Measurements from ENCODE around the gene ZBTB7C. TPM values are rescaled to one million over a fixed set of nuclear protein-coding genes. Genes with fewer than 3 reads are reported as not detected.

ZBTB7C gene
- total RNA-seq, 2 donors from 2014 or later: 25.1 to 36.4 TPM

DNA sequence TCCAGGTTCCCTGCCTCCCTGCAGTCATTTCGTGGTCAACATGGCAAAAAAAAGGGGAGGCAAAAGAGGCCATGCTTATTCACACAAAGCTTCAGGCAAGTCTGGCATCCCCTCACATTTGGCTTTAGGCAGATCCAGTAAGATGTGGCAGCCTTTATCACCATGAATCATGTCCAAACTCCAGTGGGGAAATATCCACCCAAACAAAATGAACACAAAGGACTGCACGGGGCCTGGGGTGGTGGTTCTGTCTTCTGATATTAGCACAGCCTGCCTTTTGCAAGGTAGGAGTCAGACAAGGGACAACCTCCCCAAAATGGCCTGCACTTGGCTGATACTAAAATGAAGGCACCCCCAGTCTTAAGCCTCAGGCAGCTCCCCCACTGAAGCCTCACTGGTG is 129.9 kb downstream of the ZBTB7C start:
- intact Hi-C loops (cut with DNase I): no loop called here
- Histone ChIP-seq H3K9me3 (no peaks in the 10 kb centered on the region), H3K4me3 (no peak overlapping the region), H3K36me3 (no peaks in the 10 kb centered on the region), H3K9ac (ENCODE audit: low read depth in 2 of 2, low read length in 2 of 2) (no peak overlapping the region), H3K27ac (no peak overlapping the region), H3K4me1 (no peaks in the 10 kb centered on the region), H3K27me3 (no peaks in the 10 kb centered on the region)
- no peak for DNase-seq
- TF ChIP-seq, protein P1, sequence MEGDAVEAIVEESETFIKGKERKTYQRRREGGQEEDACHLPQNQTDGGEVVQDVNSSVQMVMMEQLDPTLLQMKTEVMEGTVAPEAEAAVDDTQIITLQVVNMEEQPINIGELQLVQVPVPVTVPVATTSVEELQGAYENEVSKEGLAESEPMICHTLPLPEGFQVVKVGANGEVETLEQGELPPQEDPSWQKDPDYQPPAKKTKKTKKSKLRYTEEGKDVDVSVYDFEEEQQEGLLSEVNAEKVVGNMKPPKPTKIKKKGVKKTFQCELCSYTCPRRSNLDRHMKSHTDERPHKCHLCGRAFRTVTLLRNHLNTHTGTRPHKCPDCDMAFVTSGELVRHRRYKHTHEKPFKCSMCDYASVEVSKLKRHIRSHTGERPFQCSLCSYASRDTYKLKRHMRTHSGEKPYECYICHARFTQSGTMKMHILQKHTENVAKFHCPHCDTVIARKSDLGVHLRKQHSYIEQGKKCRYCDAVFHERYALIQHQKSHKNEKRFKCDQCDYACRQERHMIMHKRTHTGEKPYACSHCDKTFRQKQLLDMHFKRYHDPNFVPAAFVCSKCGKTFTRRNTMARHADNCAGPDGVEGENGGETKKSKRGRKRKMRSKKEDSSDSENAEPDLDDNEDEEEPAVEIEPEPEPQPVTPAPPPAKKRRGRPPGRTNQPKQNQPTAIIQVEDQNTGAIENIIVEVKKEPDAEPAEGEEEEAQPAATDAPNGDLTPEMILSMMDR (IDR thresholded peaks at IDR 0.05): no peak

DNA sequence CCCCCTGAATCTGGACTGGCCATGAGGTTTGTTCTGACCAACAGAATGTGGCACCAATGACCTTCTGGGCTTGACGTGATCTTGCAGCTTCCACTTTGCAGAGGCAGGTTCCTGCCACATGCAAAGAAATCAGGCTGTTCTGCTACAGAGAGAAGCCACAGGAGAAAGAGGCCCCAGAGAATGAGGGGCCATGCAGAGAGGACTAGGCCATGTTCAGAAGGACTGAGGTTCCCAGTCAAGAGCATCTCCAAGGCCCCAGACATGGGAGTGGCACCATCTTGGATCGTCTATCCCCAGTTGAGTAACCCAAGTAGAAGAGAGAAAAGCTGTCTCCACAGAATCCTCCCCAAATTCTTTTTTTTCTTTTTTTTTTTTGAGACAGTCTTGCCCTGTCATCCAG is 131.1 kb downstream of the ZBTB7C start:
- no peaks in the 10 kb centered on the region for H3K4me1 ChIP-seq
- H3K9ac ChIP-seq (ENCODE audit: low read depth in 2 of 2, low read length in 2 of 2): no peak overlapping the region
- no peak overlapping the region for H3K4me3 ChIP-seq
- no peaks in the 10 kb centered on the region for H3K36me3 ChIP-seq
- H3K27me3 ChIP-seq: no peaks in the 10 kb centered on the region
- TF ChIP-seq, protein P1 (IDR thresholded peaks at IDR 0.05): no peak
- intact Hi-C loops (cut with DNase I): no loop called here
- DNase-seq: no peak
- no peaks in the 10 kb centered on the region for H3K9me3 ChIP-seq
- no peak overlapping the region for H3K27ac ChIP-seq

- TF ChIP-seq, protein P1 (IDR thresholded peaks at IDR 0.05): no peak
- no peaks in the 10 kb centered on the region for H3K27me3 ChIP-seq
- H3K9me3 ChIP-seq: no peaks in the 10 kb centered on the region
- no peaks in the 10 kb centered on the region for H3K4me1 ChIP-seq
- no peak overlapping the region for H3K27ac ChIP-seq
- H3K9ac ChIP-seq (ENCODE audit: low read depth in 2 of 2, low read length in 2 of 2): no peak overlapping the region
- H3K4me3 ChIP-seq: no peak overlapping the region
- intact Hi-C loops (cut with DNase I): no loop called here
- H3K36me3 ChIP-seq: no peaks in the 10 kb centered on the region
- no peak for DNase-seq
Observed at GRCh38 chr18:48274301-48274700, 134.9 kb downstream of the ZBTB7C start.

DNA sequence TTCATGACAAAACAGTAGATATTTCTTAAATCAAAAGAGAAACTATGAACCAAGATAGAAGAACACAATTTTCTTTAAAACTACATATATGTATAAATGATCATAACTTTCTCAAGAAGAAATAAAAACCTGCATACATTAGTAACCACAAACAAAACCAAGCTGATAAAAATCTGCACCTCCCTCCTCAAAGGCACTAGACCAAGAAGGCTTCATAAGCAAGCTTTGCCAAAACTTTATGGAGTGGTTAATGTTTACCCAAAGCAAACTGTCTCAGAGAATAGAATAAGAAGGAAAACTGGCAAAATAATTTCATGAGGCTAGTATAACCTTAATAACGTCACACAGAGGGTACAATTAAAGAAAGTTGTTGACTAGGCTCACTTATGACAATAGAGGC is 138.3 kb downstream of the ZBTB7C start:
- no peak overlapping the region for H3K27ac ChIP-seq
- intact Hi-C loops (cut with DNase I): no loop called here
- H3K9me3 ChIP-seq: no peaks in the 10 kb centered on the region
- no peak overlapping the region for H3K9ac ChIP-seq (ENCODE audit: low read depth in 2 of 2, low read length in 2 of 2)
- DNase-seq: no peak
- TF ChIP-seq, protein P1 (IDR thresholded peaks at IDR 0.05): no peak
- H3K36me3 ChIP-seq: no peaks in the 10 kb centered on the region
- no peaks in the 10 kb centered on the region for H3K27me3 ChIP-seq
- H3K4me3 ChIP-seq: no peak overlapping the region
- no peaks in the 10 kb centered on the region for H3K4me1 ChIP-seq

GRCh38 chr18:48265328-48265727 is 143.9 kb downstream of the ZBTB7C start:
- H3K9ac ChIP-seq (ENCODE audit: low read depth in 2 of 2, low read length in 2 of 2): no peak overlapping the region
- no peaks in the 10 kb centered on the region for H3K4me1 ChIP-seq
- intact Hi-C loops (cut with DNase I): no loop called here
- no peak for DNase-seq
- no peak overlapping the region for H3K27ac ChIP-seq
- H3K36me3 ChIP-seq: no peaks in the 10 kb centered on the region
- H3K27me3 ChIP-seq: no peaks in the 10 kb centered on the region
- H3K9me3 ChIP-seq: no peaks in the 10 kb centered on the region
- no peak overlapping the region for H3K4me3 ChIP-seq
- TF ChIP-seq, protein P1 (IDR thresholded peaks at IDR 0.05): no peak

Measured in colonic mucosa (tissue), 4 donors.